GM23338 (cell line): ENCODE data around the gene INS. TPM values are rescaled to one million over a fixed set of nuclear protein-coding genes. Genes with fewer than 3 reads are reported as not detected.

Experiments used
- ATAC-seq: fragments of 200-7000 bp; cut with Tn5 transposase; 3 replicates; pipeline ENCODE4 v1.9.1; 2020
- DNase-seq: peaks from one replicate; pipeline ENCODE4 v3.0.0-alpha.2; 2015; ENCODE audit warnings: low spot score
- H2AFZ ChIP-seq: fragments of 200-600 bp; sonication (generic); 2 replicates; pipeline ENCODE4 v1.8.0; 2016; ENCODE audit warnings: antibody characterized with exemption, mild to moderate bottlenecking, moderate library complexity
- H3F3A ChIP-seq: fragments of 200-600 bp; sonication (generic); replicated peaks from 2 replicates; pipeline ENCODE4 v1.8.0; 2017; ENCODE audit warnings: antibody characterized with exemption, mixed run types, low read depth
- H3K27ac ChIP-seq: fragments of 200-600 bp; sonication (generic); 2 replicates; pipeline ENCODE4 v1.6.1; 2016; ENCODE audit warnings: low read depth
- H3K27me3 ChIP-seq: fragments of 200-600 bp; sonication (generic); 2 replicates; pipeline ENCODE4 v1.8.0; 2016; ENCODE audit warnings: mild to moderate bottlenecking, mixed run types, moderate library complexity; ENCODE audit not compliant: insufficient read depth
- H3K36me3 ChIP-seq: fragments of 200-600 bp; sonication (generic); 2 replicates; pipeline ENCODE4 v1.8.0; 2016; ENCODE audit warnings: mild to moderate bottlenecking; ENCODE audit not compliant: insufficient read depth
- H3K4me1 ChIP-seq: fragments of 200-600 bp; sonication (generic); 2 replicates; pipeline ENCODE4 v1.8.0; 2016; ENCODE audit warnings: mild to moderate bottlenecking, moderate library complexity; ENCODE audit not compliant: insufficient read depth
- H3K4me2 ChIP-seq: fragments of 200-600 bp; sonication (generic); 2 replicates; pipeline ENCODE4 v1.7.1; 2017; ENCODE audit warnings: mixed run types
- H3K4me3 ChIP-seq: fragments of 200-600 bp; sonication (generic); 2 replicates; pipeline ENCODE4 v1.6.1; 2016; ENCODE audit warnings: mixed run types
- H3K79me2 ChIP-seq: fragments of 200-600 bp; sonication (generic); replicated peaks from 2 replicates; pipeline ENCODE4 v1.8.0; 2017; ENCODE audit warnings: mild to moderate bottlenecking; ENCODE audit not compliant: insufficient read depth
- H3K9me2 ChIP-seq: fragments of 200-600 bp; sonication (generic); 2 replicates; pipeline ENCODE4 v1.8.0; 2017; ENCODE audit not compliant: insufficient read depth
- H4K20me1 ChIP-seq: fragments of 200-600 bp; sonication (generic); replicated peaks from 2 replicates; pipeline ENCODE4 v1.8.0; 2017; ENCODE audit warnings: mild to moderate bottlenecking; ENCODE audit not compliant: insufficient read depth
- H3K27ac Mint-ChIP-seq: 2 replicates; pipeline ENCODE4 v1.8.0; 2020; ENCODE audit warnings: inconsistent platforms, mild to moderate bottlenecking, moderate library complexity, mixed read lengths
- H3K27me3 Mint-ChIP-seq: 3 replicates; pipeline ENCODE4 v1.8.0; 2022; ENCODE audit warnings: low read depth, mild to moderate bottlenecking, moderate library complexity, mixed read lengths, inconsistent platforms; ENCODE audit not compliant: insufficient read depth, poor library complexity
- H3K36me3 Mint-ChIP-seq: 3 replicates; pipeline ENCODE4 v1.8.0; 2021; ENCODE audit warnings: low read depth, mild to moderate bottlenecking, inconsistent platforms, moderate library complexity, mixed read lengths
- H3K4me1 Mint-ChIP-seq: 3 replicates; pipeline ENCODE4 v1.8.0; 2020; ENCODE audit warnings: mild to moderate bottlenecking, inconsistent platforms, mixed read lengths
- H3K4me3 Mint-ChIP-seq: 3 replicates; pipeline ENCODE4 v1.8.0; 2021; ENCODE audit warnings: moderate library complexity, mild to moderate bottlenecking, inconsistent platforms, mixed read lengths
- H3K9me3 Mint-ChIP-seq: 3 replicates; pipeline ENCODE4 v1.8.0; 2020; ENCODE audit warnings: moderate library complexity, mild to moderate bottlenecking, inconsistent platforms, mixed read lengths
- CREB1 ChIP-seq: fragments of 250-450 bp; sonication (Bioruptor Pico); IDR thresholded peaks from 2 replicates; pipeline ENCODE4 v1.5.0; 2020; ENCODE audit warnings: low read depth, mild to moderate bottlenecking, moderate library complexity
- CTCF ChIP-seq, 2 experiments: fragments of 200-600 bp in 1 of 2; sonication (generic) in 1 of 2; conservative IDR thresholded peaks; 2 replicates each; pipeline versions ENCODE4 v1.5.1 to v1.6.1; 2016 to 2017; ENCODE audit warnings: antibody characterized with exemption in 2 of 2, low read depth in 2 of 2, mild to moderate bottlenecking in 2 of 2, moderate library complexity in 1 of 2
- ETS1 ChIP-seq: IDR thresholded peaks from 2 replicates; pipeline ENCODE4 v1.6.1; 2016; ENCODE audit warnings: antibody characterized with exemption
- EZH2 ChIP-seq: fragments of 200-600 bp; sonication (generic); IDR thresholded peaks from one replicate; pipeline ENCODE4 v1.8.0; 2017; ENCODE audit warnings: antibody characterized with exemption, mild to moderate bottlenecking, low read depth; ENCODE audit not compliant: unreplicated experiment
- EZH2phosphoT487 ChIP-seq: fragments of 200-600 bp; sonication (generic); IDR thresholded peaks from one replicate; pipeline ENCODE4 v1.8.1; 2018; ENCODE audit warnings: antibody characterized with exemption; ENCODE audit not compliant: unreplicated experiment
- JUNB ChIP-seq: IDR thresholded peaks from one replicate; pipeline ENCODE4 v1.6.1; 2016; ENCODE audit warnings: antibody characterized with exemption; ENCODE audit not compliant: unreplicated experiment
- NANOG ChIP-seq: IDR thresholded peaks from 2 replicates; pipeline ENCODE4 v1.6.1; 2016; ENCODE audit warnings: antibody characterized with exemption, borderline replicate concordance
- POLR2AphosphoS5 ChIP-seq: IDR thresholded peaks from 2 replicates; pipeline ENCODE4 v1.6.1; 2016; ENCODE audit warnings: antibody characterized with exemption, low read depth
- STAT1 ChIP-seq: IDR thresholded peaks from one replicate; pipeline ENCODE4 v1.6.1; 2016; ENCODE audit warnings: antibody characterized with exemption; ENCODE audit not compliant: unreplicated experiment
- ZNF114 ChIP-seq: fragments of 250-450 bp; sonication (Bioruptor Pico); IDR thresholded peaks from 2 replicates; pipeline ENCODE4 v1.5.0; 2020; ENCODE audit warnings: mild to moderate bottlenecking, moderate library complexity
- ZNF331 ChIP-seq: fragments of 250-450 bp; sonication (Bioruptor Pico); IDR thresholded peaks from 2 replicates; pipeline ENCODE4 v1.5.0; 2020; ENCODE audit warnings: low read depth, mild to moderate bottlenecking, moderate library complexity
- polyA plus RNA-seq: library from polyadenylated mRNA; unstranded; fragments of >200 nt; fragmentation: Nextera tagmentation; extraction: Ambion mirVana; gene quantifications from 2 replicates; pipeline ENCODE4 v1.2.1, GENCODE V29; 2016
- total RNA-seq: library from RNA; depleted of rRNA; stranded (reverse); fragments of >200 nt; shearing (Covaris generic); gene quantifications from 2 replicates; pipeline ENCODE4 v1.2.3, GENCODE V29; 2014
- TF ChIP-seq, protein P1 (sequence below): IDR thresholded peaks from one replicate; pipeline ENCODE4 v1.6.1; 2018; ENCODE audit warnings: antibody characterized with exemption; ENCODE audit not compliant: unreplicated experiment
- TF ChIP-seq, protein P2 (sequence below): fragments of 250-450 bp; sonication (Bioruptor Pico); IDR thresholded peaks from 2 replicates; pipeline ENCODE4 v1.5.0; 2020; ENCODE audit warnings: mild to moderate bottlenecking, moderate library complexity

Gene INS
- total and polyA plus RNA-seq, 2 experiments from 2014 or later: not detected

DNA sequence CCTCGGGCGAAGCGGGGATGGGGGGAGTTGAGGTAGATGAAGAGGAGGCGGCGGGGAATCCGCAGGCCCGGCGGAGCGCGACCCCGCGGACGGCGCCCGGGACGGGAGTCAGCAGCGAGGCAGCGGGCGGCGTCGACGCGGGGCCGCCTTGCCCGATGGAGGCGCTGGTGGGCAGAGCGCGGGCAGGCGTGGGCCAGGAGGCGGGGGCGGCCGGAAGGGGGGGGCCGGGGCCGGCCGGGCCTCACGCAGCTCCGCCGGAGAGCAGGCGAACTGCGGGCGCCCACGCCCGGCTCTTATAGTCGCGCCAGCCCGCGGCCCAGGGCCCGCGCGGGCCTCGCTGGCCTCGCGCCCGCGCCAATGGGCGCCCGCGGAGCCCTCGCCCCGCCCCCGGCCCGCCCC lies 21.9 kb downstream of the INS start, which contains the start of gene IGF2:
Gene IGF2 (minus strand): TSS at position 267 of the 399 bp plus-strand sequence. CDS start 3,866 bp downstream, outside the sequence.
- H3K27me3 ChIP-seq: peaks cover 86% of the 10 kb centered on the region
- TF ChIP-seq, protein P1, sequence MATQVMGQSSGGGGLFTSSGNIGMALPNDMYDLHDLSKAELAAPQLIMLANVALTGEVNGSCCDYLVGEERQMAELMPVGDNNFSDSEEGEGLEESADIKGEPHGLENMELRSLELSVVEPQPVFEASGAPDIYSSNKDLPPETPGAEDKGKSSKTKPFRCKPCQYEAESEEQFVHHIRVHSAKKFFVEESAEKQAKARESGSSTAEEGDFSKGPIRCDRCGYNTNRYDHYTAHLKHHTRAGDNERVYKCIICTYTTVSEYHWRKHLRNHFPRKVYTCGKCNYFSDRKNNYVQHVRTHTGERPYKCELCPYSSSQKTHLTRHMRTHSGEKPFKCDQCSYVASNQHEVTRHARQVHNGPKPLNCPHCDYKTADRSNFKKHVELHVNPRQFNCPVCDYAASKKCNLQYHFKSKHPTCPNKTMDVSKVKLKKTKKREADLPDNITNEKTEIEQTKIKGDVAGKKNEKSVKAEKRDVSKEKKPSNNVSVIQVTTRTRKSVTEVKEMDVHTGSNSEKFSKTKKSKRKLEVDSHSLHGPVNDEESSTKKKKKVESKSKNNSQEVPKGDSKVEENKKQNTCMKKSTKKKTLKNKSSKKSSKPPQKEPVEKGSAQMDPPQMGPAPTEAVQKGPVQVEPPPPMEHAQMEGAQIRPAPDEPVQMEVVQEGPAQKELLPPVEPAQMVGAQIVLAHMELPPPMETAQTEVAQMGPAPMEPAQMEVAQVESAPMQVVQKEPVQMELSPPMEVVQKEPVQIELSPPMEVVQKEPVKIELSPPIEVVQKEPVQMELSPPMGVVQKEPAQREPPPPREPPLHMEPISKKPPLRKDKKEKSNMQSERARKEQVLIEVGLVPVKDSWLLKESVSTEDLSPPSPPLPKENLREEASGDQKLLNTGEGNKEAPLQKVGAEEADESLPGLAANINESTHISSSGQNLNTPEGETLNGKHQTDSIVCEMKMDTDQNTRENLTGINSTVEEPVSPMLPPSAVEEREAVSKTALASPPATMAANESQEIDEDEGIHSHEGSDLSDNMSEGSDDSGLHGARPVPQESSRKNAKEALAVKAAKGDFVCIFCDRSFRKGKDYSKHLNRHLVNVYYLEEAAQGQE: no peak
- TF ChIP-seq CREB1 (CRISPR knock-in tag) (no peak), CTCF (conservative IDR thresholded peaks at IDR 0.05; ENCODE audit: low read depth in 2 of 2) (no peak), JUNB (no peak), ETS1 (no peak), POLR2AphosphoS5 (no peak), EZH2 (no peak), EZH2phosphoT487 (no peak), STAT1 (no peak), ZNF331 (CRISPR knock-in tag) (no peak), ZNF114 (CRISPR knock-in tag) (no peak), NANOG (no peak)
- TF ChIP-seq, protein P2, sequence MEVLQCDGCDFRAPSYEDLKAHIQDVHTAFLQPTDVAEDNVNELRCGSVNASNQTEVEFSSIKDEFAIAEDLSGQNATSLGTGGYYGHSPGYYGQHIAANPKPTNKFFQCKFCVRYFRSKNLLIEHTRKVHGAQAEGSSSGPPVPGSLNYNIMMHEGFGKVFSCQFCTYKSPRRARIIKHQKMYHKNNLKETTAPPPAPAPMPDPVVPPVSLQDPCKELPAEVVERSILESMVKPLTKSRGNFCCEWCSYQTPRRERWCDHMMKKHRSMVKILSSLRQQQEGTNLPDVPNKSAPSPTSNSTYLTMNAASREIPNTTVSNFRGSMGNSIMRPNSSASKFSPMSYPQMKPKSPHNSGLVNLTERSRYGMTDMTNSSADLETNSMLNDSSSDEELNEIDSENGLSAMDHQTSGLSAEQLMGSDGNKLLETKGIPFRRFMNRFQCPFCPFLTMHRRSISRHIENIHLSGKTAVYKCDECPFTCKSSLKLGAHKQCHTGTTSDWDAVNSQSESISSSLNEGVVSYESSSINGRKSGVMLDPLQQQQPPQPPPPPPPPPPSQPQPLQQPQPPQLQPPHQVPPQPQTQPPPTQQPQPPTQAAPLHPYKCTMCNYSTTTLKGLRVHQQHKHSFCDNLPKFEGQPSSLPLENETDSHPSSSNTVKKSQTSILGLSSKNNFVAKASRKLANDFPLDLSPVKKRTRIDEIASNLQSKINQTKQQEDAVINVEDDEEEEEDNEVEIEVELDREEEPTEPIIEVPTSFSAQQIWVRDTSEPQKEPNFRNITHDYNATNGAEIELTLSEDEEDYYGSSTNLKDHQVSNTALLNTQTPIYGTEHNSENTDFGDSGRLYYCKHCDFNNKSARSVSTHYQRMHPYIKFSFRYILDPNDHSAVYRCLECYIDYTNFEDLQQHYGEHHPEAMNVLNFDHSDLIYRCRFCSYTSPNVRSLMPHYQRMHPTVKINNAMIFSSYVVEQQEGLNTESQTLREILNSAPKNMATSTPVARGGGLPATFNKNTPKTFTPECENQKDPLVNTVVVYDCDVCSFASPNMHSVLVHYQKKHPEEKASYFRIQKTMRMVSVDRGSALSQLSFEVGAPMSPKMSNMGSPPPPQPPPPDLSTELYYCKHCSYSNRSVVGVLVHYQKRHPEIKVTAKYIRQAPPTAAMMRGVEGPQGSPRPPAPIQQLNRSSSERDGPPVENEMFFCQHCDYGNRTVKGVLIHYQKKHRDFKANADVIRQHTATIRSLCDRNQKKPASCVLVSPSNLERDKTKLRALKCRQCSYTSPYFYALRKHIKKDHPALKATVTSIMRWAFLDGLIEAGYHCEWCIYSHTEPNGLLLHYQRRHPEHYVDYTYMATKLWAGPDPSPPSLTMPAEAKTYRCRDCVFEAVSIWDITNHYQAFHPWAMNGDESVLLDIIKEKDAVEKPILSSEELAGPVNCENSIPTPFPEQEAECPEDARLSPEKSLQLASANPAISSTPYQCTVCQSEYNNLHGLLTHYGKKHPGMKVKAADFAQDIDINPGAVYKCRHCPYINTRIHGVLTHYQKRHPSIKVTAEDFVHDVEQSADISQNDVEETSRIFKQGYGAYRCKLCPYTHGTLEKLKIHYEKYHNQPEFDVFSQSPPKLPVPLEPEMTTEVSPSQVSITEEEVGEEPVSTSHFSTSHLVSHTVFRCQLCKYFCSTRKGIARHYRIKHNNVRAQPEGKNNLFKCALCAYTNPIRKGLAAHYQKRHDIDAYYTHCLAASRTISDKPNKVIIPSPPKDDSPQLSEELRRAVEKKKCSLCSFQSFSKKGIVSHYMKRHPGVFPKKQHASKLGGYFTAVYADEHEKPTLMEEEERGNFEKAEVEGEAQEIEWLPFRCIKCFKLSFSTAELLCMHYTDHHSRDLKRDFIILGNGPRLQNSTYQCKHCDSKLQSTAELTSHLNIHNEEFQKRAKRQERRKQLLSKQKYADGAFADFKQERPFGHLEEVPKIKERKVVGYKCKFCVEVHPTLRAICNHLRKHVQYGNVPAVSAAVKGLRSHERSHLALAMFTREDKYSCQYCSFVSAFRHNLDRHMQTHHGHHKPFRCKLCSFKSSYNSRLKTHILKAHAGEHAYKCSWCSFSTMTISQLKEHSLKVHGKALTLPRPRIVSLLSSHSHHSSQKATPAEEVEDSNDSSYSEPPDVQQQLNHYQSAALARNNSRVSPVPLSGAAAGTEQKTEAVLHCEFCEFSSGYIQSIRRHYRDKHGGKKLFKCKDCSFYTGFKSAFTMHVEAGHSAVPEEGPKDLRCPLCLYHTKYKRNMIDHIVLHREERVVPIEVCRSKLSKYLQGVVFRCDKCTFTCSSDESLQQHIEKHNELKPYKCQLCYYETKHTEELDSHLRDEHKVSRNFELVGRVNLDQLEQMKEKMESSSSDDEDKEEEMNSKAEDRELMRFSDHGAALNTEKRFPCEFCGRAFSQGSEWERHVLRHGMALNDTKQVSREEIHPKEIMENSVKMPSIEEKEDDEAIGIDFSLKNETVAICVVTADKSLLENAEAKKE (CRISPR knock-in tag): no peak
- ATAC-seq (no peak; the same call in 2 of the 3 replicates), DNase-seq (peak; percentile 62)
- H3K27ac ChIP-seq: no peak within 1 kb of the TSS
- H3K4me1 Mint-ChIP-seq: peaks cover 11% of the 10 kb centered on the region; the same call in 1 of the 3 replicates
- H4K20me1 ChIP-seq: peaks cover 15% of the 10 kb centered on the region
- no peak within 1 kb of the TSS for H3K27ac Mint-ChIP-seq
- no peaks in the 10 kb centered on the region for H3K36me3 Mint-ChIP-seq
- no peaks in the 10 kb centered on the region for H3K79me2 ChIP-seq
- peaks cover 76% of the 10 kb centered on the region for H3K27me3 Mint-ChIP-seq
- peaks cover 13% of the 10 kb centered on the region; the same call in 1 of the 2 replicates for H3K4me1 ChIP-seq
- H3K4me2 ChIP-seq: peak within 1 kb of the TSS; percentile 70; the same call in 1 of the 2 replicates
- H2AFZ ChIP-seq: no peak within 1 kb of the TSS
- no peaks in the 10 kb centered on the region for H3K9me2 ChIP-seq
- peak within 1 kb of the TSS; percentile 59 for H3K4me3 ChIP-seq
- peak within 1 kb of the TSS; percentile 71 for H3K4me3 Mint-ChIP-seq
- H3F3A ChIP-seq: no peaks in the 10 kb centered on the region; the same call in 1 of the 2 replicates
- peaks cover 6% of the 10 kb centered on the region; the same call in 1 of the 3 replicates for H3K9me3 Mint-ChIP-seq
- H3K36me3 ChIP-seq: no peaks in the 10 kb centered on the region
